GM18519 (cell line): ENCODE data around the gene CBFA2T3.
"Not testable (repeated sequence)": the region's sequence is repeated elsewhere in the genome, so short reads cannot be mapped to it uniquely, and the experiment has no call there.

Experiments
- ATAC-seq: cut with Tn5 transposase; IDR thresholded peaks from one replicate; pipeline ENCODE4 v1.9.1; 2021; ENCODE audit warnings: mild to moderate bottlenecking, moderate library complexity; ENCODE audit not compliant: unreplicated experiment, low FRiP score

CBFA2T3 gene

DNA sequence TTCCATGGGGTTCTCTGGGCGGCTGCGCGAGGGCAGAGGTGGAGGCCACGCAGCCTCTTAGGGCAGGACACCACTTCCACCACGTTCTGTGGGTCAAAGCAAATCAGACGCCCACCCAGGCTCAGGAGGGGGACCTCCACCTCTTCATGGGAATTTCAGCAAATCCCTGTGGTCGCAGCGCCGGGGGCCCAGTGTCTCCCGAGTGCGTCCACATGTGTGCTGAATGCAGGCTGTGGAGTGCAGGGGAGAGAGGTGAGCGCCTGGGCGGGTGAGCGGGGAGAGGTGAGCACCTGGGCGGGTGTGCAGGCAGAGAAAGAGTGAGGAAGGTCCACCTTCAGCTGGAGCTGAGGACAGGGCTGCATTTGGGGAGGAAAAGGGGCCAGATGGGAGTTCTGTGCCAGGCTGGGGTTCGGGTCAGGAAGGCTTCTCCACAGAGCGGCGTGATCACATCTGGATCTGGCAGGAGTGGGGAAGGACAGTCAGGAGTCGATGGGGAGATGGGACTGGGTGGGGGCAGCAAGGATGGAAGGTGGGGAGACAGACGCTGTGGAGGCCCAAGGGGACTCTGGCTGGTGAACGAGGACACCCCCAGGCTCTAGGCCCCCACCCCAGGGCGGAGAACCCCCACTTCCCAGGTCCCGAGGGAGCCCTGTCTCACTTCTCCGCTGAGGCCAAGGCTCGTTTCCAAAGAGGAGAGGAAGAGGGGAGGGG, 36.8 kb upstream of the CBFA2T3 start:
- ATAC-seq: no peak

DNA sequence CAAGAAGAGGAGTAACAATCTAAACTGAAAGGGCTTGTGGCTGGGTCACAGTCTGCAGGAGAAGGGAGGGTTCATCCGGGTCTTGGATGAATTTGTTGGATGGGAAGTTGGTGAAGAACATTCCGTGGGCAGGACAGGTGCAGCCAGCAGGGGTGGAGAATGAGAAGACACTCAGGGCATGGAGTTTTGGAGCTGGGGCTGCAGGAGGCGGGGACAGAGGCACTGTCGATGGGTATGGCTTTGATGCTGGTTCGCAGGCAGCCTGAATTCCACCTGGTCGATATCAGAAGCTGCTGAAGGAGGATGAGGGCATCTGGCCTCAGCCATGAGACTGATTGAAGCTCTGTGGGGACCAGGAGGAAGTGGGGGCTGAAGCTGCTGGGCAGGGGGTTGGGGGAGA, 36.1 kb upstream of the CBFA2T3 start:
- no peak for ATAC-seq

DNA sequence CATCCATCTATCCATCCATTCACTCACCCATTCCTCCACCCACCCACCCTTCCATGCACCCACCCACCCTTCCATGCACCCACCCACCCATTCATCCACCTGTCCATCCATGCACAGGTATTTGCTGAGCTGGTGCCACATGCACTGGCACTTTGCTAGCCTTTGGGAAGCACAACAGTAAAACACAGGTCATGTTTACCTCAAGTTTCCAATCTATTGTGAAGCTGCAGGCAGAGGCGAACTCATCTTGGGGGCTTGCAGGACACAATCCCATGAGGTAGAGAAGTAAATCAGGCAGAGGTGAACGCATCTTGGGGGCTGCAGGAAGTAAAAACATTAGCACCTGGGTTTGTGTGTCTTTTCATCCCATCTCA, 35.6 kb upstream of the CBFA2T3 start:
- no peak for ATAC-seq

DNA sequence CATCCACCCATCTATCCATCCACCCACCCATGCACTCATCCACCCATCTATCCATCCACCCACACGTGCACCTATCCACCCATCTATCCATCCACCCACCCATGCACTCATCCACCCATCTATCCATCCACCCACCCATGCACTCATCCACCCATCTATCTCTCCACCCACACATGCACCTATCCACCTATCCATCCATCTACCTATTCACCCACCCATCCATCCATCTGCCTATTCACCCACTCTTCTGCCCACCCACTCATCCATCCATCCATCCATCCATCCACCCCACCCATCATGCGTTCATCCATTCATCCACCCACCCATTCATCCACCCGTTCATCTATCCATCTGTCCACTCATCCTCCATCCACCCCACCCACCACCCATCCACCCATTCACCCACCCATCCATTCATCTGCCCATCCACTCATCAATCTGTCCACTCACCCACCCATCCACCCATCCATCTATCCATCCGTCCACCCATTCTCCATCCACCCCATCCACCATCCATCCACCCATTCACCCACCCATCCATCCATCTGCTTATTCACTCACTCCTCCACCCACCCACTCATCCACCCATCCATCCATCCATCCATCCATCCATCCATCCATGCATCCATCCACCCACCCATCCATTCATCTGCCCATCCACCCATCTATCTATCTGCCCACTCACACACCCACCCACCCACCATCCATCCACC, 35.1 kb upstream of the CBFA2T3 start:
- ATAC-seq: no peak

DNA sequence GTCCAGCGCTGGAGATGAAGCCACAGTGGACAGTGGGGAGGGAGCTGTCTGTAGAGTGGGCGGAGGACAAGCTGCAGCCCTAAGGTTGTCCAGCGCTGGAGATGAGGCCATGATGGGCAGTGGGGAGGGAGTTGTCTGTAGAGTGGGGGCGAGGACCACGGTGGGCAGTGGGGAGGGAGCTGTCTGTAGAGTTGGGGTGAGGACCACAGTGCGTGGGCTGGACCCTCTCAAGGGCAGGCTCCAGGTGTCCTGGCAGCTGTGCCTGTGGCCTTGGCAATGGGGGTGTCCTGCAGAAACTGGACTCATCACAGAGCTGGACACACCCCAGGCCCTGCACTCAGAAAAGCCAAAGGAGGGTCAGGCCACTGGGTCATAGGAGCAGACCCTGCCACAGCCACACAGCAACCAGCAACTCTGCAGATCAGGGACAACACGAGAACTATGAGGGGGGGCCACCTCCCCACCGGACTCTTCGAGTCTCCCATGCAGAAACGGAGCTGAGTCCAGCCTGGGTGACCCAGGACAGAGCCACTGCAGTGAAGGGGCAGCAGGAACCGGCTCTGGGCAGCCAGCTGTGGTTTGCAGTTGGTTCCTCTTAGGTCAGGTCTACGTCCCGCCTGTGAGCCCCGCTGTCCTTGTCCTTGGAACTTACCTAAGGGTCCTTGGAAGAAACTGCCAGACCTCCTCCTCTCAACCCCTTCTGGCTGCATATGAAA, 33.4 kb upstream of the CBFA2T3 start:
- ATAC-seq: no peak

DNA sequence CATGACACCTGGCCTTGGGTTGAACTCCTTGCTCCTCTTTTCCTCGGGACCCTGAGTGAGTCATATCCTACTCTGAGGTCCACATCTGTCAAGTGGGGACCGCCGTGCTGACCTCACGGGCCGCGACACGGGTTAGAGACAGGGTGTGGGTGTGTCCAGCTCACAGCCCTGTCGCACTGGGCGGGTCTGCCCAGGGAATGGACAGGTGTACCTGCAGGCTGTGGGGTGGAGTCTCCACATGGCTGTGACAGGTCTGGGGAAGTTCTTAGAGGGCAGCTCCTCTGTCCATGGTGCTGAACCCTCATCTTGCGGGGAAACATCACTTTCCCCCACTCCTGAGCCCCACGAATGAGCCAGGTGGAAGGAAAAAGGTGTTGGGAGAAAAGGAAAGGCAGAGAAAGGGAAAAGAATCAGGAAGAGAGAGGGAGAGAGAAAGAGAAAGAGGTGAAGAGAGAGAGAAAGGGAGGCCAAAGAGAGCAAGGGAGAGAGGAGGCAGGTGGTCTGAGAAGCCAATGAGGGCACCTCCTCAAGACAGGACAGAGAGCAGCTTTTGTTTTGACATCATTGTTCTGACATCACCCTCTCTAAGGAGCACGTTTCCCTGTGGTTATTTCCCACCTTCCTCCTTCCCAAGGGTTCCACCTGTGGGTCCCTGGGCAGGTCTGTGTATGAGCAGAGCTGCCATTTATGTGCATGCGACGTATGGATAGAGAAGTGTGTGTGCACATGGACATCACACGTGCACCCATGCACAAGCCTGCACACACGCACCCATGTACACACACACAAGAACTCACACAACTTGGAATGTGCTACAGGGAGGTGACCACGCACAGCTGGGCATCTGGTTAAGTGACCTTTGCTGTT, 32.6 kb upstream of the CBFA2T3 start:
- no peak for ATAC-seq

DNA sequence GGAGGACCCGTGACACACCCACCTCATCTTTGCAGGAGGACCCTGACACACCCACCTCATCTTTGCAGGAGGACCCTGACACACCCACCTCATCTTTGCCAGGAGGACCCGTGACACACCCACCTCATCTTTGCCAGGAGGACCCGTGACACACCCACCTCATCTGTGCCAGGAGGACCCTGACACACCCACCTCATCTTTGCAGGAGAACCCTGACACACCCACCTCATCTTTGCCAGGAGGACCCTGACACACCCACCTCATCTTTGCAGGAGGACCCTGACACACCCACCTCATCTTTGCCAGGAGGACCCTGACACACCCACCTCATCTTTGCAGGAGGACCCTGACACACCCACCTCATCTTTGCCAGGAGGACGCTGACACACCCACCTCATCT, 31.8 kb upstream of the CBFA2T3 start:
- ATAC-seq: not testable (repeated sequence)

DNA sequence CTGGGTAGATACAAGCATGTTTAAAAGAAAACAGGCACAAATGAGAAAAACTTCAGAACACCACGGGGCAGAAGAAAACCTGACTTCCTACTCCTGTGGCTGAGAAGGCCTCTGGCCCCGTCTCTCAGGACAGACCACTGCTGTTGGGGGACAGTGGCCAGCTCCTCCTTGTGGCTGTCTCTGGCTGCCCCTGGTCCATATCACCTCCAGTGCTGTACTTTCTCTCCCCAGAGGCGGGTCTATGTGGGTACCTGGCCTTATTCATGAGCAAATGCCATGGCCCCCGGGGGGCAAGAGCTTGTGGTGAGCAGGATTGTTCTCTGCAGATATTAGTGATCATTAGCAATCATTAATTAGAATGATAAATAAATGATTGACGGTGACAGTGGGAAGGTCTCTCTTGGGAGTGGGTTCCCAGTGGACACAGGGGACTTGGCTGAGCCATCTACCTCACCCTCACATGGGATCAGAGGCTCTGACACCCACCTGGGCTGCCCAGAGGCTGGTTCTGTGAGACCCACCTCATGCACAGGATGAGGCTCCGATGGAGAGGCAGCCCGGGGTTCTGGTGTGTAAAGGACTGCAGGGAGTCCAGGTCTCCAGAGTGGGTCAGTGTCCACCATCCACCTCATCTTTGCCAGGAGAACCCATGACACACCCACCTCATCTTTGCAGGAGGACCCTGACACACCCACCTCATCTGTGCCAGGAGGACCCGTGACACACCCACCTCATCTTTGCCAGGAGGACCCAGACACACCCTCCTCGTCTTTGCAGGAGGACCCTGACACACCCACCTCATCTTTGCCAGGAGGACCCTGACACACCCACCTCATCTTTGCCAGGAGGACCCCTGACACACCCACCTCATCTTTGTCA, 30.6 kb upstream of the CBFA2T3 start:
- ATAC-seq: no peak

DNA sequence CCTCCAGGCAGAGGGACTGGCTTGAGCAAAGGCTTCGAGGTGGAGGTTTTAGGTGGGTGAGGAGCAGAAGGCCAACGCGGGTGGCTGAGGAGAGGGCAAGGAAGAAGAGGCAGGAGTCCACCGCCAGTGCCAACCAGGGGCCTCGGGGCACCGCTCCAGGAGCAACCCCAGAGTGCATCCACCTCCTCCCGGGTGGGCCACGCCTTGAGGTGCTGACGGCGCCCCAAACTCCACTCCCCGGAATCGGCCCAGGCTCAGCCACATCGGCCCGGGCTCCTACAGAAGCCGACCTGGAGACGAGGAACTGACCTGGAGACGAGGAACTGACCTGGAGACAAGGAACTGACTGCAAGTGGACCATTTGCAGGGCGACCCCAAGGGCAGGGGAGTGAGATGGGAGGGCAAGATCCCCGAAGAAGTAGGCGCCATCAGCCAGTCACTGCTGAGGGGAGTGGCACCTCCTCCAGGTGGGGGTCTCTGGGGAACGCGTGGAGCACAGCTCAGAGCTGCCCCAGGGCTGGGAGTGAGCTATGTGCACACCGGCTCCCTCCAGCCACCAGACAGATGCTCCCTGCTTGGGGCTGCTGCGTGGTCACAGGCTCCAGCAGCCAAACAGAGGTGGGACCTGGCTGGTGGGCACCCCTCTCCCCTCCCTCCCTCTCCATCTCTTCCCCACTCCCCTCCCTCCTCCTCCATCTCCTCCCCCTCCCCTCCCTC, 29.2 kb upstream of the CBFA2T3 start:
- no peak for ATAC-seq

DNA sequence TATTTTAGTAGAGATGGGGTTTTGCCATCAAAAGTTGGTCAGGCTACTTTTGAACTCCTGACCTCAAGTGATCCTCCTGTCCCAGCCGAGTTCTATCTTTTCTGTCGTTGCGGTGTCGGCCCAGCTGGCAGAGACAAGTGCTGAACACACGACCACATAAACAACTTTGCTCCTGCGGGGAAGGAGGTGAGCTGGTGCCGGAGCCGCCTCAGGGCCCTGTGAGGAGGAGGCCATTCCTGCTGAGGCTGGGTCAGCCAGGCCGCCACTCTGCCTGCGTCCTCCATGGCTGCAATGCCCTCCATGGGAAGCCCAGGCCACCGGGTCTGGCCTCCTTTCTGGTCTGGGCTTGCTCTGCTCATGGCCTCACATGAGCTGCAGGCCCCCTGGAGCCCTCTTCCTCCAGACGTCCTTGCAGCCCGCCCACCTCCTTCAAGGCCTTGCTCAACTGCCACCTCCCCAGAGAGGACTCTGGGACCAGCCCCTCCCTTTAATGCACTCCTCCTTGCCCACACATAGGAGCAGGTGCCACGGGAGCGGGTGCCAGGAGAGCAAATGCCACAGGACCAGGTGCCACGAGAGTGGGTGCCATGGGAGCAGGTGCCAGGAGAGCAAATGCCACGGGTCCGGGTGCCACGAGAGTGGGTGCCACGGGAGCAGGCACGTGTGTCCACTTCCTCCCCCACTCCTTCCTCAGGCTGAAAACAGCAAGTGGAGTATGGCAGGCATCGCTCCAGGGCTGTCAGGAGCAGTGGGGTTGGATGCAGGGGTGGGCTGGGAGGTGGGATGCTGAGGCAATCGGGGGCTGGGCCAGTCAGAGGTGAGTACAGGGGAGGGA, 28.4 kb upstream of the CBFA2T3 start:
- ATAC-seq: no peak

DNA sequence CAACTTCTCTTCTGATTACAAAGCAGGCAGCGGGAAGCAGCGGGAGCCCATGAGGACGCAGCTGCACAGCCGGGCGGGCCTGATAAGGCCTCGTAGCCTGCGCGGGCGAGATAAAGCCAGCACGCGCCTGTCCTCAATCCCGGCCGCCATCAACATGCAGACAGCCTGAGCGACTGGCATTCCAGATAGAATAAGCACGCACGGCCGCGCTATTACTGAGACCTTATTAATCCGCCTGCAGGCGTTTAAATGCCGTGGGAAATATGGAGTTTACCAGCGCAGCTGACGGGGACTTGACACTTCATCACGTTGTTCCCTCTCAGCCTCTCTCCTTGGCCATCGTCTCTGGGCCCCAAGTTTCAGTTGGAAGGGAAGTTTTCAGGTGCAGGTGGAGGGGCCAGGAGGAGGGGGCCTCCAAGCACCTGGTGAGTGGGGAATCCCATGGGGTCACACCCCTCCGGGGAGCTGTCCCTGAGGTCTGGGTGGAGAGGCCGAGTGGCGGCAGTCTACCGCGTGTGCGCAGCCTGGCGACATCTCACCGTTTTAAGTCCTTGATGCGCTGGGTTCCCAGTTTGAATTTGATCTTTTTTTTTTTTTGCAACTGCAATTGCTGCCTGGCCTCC, 27.3 kb upstream of the CBFA2T3 start:
- no peak for ATAC-seq

DNA sequence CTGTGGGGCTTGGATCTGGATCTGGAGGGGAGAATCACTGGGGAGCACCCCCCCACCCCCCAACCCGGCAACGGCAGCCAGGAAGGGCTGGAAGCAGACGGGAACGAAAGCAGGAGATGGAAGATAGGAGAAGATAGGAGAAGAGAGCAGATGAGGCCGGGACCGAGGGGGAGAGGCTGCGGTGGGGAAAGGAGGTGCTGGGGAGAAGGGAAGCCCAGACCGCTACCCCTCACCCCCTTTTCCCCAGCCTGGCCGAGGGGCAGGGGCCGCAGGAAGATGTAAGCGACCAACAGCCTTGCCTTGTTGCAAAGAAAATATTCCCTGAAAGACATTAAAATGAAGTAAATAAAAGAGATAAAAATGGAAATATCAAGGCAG, 26.8 kb upstream of the CBFA2T3 start:
- no peak for ATAC-seq

DNA sequence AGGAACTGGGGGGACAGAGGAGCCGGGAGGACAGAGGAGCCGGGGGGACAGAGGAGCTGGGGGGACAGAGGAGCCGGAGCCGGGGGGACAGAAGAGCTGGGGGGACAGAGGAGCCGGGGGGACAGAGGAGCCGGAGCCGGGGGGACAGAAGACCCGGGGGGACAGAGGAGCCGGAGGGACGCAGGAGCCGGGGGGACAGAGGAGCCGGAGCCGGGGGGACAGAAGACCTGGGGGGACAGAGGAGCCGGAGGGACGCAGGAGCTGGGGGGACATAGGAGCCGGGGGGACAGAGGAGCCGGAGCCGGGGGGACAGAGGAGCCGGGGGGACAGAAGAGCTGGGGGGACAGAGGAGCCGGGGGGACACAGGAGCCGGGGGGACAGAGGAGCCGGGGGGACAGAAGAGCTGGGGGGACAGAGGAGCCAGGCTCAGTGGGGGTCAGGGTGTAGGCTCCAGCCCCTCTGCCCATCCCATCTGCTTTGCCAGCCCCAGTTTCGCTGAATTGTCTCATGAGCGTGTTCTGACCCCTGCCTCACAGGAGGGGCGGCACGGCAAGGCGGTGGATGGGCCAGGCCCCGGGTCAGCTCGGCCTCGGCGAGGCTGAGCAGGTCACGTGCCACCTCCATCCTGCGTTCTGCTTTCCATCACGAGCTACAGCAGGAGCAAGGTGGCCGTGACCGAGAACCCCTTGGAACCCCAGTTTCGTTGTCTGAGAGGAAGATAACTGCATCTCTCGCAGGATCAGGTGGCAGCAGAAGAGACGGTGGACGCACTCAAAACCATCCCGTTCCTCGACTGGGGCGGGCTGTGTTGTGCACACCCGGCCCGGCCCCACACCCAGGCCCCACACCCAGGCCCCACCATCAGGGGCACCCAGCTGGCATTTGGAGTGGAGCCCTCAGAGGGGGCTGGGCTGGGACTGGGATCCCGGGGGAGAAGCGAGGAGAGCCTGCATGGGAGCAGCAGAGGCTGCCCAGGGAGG, 26.1 kb upstream of the CBFA2T3 start:
- ATAC-seq: no peak

DNA sequence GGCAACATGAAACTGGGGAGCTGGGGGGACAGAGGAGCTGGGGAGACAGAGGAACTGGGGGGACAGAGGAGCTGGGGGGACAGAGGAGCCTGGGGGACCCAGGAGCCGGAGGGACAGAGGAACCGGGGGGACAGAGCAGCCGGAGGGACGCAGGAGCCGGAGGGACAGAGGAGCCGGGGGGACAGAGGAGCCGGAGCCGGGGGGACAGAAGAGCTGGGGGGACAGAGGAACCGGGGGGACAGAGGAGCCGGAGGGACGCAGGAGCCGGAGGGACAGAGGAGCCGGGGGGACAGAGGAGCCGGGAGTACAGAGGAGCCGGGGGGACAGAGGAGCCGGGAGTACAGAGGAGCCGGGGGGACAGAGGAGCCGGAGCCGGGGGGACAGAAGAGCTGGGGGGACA, 25.1 kb upstream of the CBFA2T3 start:
- not testable (repeated sequence) for ATAC-seq

DNA sequence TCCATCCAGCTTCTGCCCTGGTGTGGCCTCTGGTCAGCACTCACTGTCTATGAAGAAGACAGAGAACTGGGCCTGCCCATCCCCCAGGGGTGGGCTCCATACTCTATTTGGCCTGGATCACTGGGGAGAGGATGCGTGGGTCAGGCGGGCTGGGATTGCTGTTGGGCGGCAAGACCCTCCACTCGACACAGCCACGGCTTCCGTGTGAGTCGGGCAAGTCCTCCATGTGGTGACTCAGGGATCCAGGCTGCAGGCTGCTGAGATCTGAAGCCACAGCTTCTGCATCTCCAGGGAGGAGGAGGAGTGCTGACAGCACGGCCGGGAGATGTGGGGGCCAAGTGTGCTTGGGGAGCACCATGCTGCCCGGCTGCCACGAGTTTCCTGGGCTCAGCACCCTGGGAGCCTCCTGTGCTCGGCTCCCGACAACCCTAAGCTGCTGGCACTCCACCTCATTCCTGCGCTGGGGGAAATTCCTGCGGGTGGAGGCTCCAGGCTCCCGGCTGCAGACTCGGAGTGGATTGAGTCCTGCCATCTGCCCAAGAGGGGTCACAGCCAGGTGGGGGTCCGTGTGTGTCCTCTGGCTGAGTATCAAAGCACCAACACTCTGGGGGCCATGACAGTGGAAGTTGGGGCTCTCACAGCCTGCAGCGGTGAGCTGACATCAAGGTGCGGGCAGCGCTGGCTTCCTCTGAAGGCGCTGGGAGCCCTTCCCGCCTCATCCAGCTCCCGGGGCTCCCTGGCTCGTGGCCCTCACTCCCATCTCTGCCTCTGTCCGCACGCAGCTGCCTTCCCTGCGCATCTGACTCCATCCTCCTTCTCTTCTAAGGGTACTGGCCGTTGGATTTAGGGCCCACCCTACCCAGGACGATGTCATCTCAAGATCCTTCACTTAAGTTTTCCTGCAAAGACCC, 24.4 kb upstream of the CBFA2T3 start:
- no peak for ATAC-seq
